GM23338 (cell line): ENCODE data around the gene GPALPP1.

Experiments
- CREB1 ChIP-seq: fragments of 250-450 bp; sonication (Bioruptor Pico); IDR thresholded peaks from 2 replicates; pipeline ENCODE4 v1.5.0; 2020; ENCODE audit warnings: low read depth, mild to moderate bottlenecking, moderate library complexity
- EZH2 ChIP-seq: fragments of 200-600 bp; sonication (generic); IDR thresholded peaks from one replicate; pipeline ENCODE4 v1.8.0; 2017; ENCODE audit warnings: antibody characterized with exemption, mild to moderate bottlenecking, low read depth; ENCODE audit not compliant: unreplicated experiment
- EZH2phosphoT487 ChIP-seq: fragments of 200-600 bp; sonication (generic); IDR thresholded peaks from one replicate; pipeline ENCODE4 v1.8.1; 2018; ENCODE audit warnings: antibody characterized with exemption; ENCODE audit not compliant: unreplicated experiment
- JUNB ChIP-seq: IDR thresholded peaks from one replicate; pipeline ENCODE4 v1.6.1; 2016; ENCODE audit warnings: antibody characterized with exemption; ENCODE audit not compliant: unreplicated experiment
- POLR2AphosphoS5 ChIP-seq: IDR thresholded peaks from 2 replicates; pipeline ENCODE4 v1.6.1; 2016; ENCODE audit warnings: antibody characterized with exemption, low read depth
- ZNF114 ChIP-seq: fragments of 250-450 bp; sonication (Bioruptor Pico); IDR thresholded peaks from 2 replicates; pipeline ENCODE4 v1.5.0; 2020; ENCODE audit warnings: mild to moderate bottlenecking, moderate library complexity
- ZNF331 ChIP-seq: fragments of 250-450 bp; sonication (Bioruptor Pico); IDR thresholded peaks from 2 replicates; pipeline ENCODE4 v1.5.0; 2020; ENCODE audit warnings: low read depth, mild to moderate bottlenecking, moderate library complexity
- TF ChIP-seq, protein P1 (sequence below), 2 experiments: fragments of 200-600 bp in 1 of 2; sonication (generic) in 1 of 2; conservative IDR thresholded peaks; 2 replicates each; pipeline versions ENCODE4 v1.5.1 to v1.6.1; 2016 to 2017; ENCODE audit warnings: antibody characterized with exemption in 2 of 2, low read depth in 2 of 2, mild to moderate bottlenecking in 2 of 2, moderate library complexity in 1 of 2
- TF ChIP-seq, protein P2 (sequence below): IDR thresholded peaks from one replicate; pipeline ENCODE4 v1.6.1; 2018; ENCODE audit warnings: antibody characterized with exemption; ENCODE audit not compliant: unreplicated experiment
- TF ChIP-seq, protein P3 (sequence below): fragments of 250-450 bp; sonication (Bioruptor Pico); IDR thresholded peaks from 2 replicates; pipeline ENCODE4 v1.5.0; 2020; ENCODE audit warnings: mild to moderate bottlenecking, moderate library complexity

GRCh38 chr13:44955406-44955805 is 33.9 kb upstream of the GPALPP1 start:
- TF ChIP-seq EZH2 (no peak), JUNB (no peak), POLR2AphosphoS5 (no peak), EZH2phosphoT487 (no peak), ZNF114 (CRISPR knock-in tag) (no peak), CREB1 (CRISPR knock-in tag) (no peak), ZNF331 (no peak)
- TF ChIP-seq, protein P1, sequence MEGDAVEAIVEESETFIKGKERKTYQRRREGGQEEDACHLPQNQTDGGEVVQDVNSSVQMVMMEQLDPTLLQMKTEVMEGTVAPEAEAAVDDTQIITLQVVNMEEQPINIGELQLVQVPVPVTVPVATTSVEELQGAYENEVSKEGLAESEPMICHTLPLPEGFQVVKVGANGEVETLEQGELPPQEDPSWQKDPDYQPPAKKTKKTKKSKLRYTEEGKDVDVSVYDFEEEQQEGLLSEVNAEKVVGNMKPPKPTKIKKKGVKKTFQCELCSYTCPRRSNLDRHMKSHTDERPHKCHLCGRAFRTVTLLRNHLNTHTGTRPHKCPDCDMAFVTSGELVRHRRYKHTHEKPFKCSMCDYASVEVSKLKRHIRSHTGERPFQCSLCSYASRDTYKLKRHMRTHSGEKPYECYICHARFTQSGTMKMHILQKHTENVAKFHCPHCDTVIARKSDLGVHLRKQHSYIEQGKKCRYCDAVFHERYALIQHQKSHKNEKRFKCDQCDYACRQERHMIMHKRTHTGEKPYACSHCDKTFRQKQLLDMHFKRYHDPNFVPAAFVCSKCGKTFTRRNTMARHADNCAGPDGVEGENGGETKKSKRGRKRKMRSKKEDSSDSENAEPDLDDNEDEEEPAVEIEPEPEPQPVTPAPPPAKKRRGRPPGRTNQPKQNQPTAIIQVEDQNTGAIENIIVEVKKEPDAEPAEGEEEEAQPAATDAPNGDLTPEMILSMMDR (conservative IDR thresholded peaks at IDR 0.05; ENCODE audit: low read depth in 2 of 2) = no peak
- TF ChIP-seq, protein P2, sequence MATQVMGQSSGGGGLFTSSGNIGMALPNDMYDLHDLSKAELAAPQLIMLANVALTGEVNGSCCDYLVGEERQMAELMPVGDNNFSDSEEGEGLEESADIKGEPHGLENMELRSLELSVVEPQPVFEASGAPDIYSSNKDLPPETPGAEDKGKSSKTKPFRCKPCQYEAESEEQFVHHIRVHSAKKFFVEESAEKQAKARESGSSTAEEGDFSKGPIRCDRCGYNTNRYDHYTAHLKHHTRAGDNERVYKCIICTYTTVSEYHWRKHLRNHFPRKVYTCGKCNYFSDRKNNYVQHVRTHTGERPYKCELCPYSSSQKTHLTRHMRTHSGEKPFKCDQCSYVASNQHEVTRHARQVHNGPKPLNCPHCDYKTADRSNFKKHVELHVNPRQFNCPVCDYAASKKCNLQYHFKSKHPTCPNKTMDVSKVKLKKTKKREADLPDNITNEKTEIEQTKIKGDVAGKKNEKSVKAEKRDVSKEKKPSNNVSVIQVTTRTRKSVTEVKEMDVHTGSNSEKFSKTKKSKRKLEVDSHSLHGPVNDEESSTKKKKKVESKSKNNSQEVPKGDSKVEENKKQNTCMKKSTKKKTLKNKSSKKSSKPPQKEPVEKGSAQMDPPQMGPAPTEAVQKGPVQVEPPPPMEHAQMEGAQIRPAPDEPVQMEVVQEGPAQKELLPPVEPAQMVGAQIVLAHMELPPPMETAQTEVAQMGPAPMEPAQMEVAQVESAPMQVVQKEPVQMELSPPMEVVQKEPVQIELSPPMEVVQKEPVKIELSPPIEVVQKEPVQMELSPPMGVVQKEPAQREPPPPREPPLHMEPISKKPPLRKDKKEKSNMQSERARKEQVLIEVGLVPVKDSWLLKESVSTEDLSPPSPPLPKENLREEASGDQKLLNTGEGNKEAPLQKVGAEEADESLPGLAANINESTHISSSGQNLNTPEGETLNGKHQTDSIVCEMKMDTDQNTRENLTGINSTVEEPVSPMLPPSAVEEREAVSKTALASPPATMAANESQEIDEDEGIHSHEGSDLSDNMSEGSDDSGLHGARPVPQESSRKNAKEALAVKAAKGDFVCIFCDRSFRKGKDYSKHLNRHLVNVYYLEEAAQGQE = no peak
- TF ChIP-seq, protein P3, sequence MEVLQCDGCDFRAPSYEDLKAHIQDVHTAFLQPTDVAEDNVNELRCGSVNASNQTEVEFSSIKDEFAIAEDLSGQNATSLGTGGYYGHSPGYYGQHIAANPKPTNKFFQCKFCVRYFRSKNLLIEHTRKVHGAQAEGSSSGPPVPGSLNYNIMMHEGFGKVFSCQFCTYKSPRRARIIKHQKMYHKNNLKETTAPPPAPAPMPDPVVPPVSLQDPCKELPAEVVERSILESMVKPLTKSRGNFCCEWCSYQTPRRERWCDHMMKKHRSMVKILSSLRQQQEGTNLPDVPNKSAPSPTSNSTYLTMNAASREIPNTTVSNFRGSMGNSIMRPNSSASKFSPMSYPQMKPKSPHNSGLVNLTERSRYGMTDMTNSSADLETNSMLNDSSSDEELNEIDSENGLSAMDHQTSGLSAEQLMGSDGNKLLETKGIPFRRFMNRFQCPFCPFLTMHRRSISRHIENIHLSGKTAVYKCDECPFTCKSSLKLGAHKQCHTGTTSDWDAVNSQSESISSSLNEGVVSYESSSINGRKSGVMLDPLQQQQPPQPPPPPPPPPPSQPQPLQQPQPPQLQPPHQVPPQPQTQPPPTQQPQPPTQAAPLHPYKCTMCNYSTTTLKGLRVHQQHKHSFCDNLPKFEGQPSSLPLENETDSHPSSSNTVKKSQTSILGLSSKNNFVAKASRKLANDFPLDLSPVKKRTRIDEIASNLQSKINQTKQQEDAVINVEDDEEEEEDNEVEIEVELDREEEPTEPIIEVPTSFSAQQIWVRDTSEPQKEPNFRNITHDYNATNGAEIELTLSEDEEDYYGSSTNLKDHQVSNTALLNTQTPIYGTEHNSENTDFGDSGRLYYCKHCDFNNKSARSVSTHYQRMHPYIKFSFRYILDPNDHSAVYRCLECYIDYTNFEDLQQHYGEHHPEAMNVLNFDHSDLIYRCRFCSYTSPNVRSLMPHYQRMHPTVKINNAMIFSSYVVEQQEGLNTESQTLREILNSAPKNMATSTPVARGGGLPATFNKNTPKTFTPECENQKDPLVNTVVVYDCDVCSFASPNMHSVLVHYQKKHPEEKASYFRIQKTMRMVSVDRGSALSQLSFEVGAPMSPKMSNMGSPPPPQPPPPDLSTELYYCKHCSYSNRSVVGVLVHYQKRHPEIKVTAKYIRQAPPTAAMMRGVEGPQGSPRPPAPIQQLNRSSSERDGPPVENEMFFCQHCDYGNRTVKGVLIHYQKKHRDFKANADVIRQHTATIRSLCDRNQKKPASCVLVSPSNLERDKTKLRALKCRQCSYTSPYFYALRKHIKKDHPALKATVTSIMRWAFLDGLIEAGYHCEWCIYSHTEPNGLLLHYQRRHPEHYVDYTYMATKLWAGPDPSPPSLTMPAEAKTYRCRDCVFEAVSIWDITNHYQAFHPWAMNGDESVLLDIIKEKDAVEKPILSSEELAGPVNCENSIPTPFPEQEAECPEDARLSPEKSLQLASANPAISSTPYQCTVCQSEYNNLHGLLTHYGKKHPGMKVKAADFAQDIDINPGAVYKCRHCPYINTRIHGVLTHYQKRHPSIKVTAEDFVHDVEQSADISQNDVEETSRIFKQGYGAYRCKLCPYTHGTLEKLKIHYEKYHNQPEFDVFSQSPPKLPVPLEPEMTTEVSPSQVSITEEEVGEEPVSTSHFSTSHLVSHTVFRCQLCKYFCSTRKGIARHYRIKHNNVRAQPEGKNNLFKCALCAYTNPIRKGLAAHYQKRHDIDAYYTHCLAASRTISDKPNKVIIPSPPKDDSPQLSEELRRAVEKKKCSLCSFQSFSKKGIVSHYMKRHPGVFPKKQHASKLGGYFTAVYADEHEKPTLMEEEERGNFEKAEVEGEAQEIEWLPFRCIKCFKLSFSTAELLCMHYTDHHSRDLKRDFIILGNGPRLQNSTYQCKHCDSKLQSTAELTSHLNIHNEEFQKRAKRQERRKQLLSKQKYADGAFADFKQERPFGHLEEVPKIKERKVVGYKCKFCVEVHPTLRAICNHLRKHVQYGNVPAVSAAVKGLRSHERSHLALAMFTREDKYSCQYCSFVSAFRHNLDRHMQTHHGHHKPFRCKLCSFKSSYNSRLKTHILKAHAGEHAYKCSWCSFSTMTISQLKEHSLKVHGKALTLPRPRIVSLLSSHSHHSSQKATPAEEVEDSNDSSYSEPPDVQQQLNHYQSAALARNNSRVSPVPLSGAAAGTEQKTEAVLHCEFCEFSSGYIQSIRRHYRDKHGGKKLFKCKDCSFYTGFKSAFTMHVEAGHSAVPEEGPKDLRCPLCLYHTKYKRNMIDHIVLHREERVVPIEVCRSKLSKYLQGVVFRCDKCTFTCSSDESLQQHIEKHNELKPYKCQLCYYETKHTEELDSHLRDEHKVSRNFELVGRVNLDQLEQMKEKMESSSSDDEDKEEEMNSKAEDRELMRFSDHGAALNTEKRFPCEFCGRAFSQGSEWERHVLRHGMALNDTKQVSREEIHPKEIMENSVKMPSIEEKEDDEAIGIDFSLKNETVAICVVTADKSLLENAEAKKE (CRISPR knock-in tag) = no peak
